Measurements from ENCODE around the gene PLCB2. TPM values are rescaled to one million over a fixed set of nuclear protein-coding genes. Genes with fewer than 3 reads are reported as not detected.

Gene PLCB2
- total and polyA plus RNA-seq, 2 donors, result 26.5 to 125 TPM

DNA sequence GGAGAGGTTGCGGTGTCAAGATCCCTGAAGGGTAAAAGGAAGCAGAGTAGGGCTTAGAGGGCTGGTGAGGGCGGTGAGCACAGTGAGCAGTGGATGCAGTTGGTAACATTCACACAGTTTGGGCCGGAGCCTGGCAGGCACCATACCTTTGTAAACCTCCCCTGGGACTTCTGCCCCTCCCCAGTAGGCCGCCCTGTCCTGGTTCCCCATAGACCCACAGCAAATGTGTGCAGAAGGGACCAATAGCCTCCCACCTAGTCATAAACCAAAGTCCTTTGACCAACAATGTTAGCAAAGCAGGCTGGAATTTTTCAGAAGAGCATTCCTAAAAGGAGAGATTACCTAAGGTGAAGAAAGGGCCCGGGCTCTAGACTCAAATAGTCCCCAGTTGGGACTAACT lies 41.4 kb upstream of the PLCB2 start:
- 99% methylated on average over 5 of the region's 5 CpGs for WGBS
- no peaks in the 10 kb centered on the region for H3K9me3 ChIP-seq (ENCODE audit: control insufficient read depth in 2 of 2, insufficient read depth in 1 of 2, low read length in 1 of 2)
- H3K4me1 ChIP-seq (ENCODE audit: control insufficient read depth in 2 of 2, insufficient read depth in 2 of 2, low read length in 2 of 2), result peaks cover 0 to 2% of the 10 kb centered on the region in 2 donors
- DNase-seq (ENCODE audit: low read depth in 6 of 9, low spot score in 9 of 9), result no peak
- H3K27ac ChIP-seq (ENCODE audit: low read depth in 1 of 2, low read length in 1 of 2), result no peak overlapping the region
- H3K36me3 ChIP-seq (ENCODE audit: control insufficient read depth in 2 of 2, insufficient read depth in 2 of 2, low read length in 1 of 2), result no peaks in the 10 kb centered on the region
- no peak overlapping the region for H3K4me3 ChIP-seq (ENCODE audit: low read length in 2 of 2)
- peaks cover 0 to 2% of the 10 kb centered on the region in 2 donors for H3K27me3 ChIP-seq (ENCODE audit: control insufficient read depth in 2 of 2, insufficient read depth in 1 of 2, low read length in 1 of 2)

DNA sequence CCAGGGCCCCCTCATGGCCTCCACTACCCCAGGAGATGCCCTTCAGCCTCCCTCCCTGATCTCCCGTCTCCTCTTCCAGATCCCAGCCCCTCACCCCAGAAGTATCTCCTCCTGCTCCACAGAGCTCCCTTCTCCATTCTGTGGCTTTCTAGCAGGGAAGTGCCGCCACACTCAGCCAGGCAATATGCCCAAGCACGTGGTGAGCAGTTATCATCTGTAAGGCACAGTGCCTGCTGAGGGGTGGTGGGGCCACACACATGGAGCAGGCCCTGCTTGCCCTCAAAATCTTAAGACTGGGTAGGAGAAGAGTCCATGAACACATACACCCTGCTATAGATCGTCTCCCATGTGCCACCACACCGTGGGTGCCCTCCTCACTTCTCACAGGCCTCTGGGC lies 40.7 kb upstream of the PLCB2 start:
- Histone ChIP-seq H3K4me3 (ENCODE audit: low read length in 2 of 2) (no peak overlapping the region), H3K36me3 (ENCODE audit: control insufficient read depth in 2 of 2, insufficient read depth in 2 of 2, low read length in 1 of 2) (no peaks in the 10 kb centered on the region), H3K27me3 (ENCODE audit: control insufficient read depth in 2 of 2, insufficient read depth in 1 of 2, low read length in 1 of 2) (no peaks in the 10 kb centered on the region), H3K4me1 (ENCODE audit: control insufficient read depth in 2 of 2, insufficient read depth in 2 of 2, low read length in 2 of 2) (no peaks in the 10 kb centered on the region), H3K27ac (ENCODE audit: low read depth in 1 of 2, low read length in 1 of 2) (no peak overlapping the region), H3K9me3 (ENCODE audit: control insufficient read depth in 2 of 2, insufficient read depth in 1 of 2, low read length in 1 of 2) (no peaks in the 10 kb centered on the region)
- 91% methylated on average over 5 of the region's 5 CpGs for WGBS
- DNase-seq (ENCODE audit: low read depth in 6 of 9, low spot score in 9 of 9), result no peak

DNA sequence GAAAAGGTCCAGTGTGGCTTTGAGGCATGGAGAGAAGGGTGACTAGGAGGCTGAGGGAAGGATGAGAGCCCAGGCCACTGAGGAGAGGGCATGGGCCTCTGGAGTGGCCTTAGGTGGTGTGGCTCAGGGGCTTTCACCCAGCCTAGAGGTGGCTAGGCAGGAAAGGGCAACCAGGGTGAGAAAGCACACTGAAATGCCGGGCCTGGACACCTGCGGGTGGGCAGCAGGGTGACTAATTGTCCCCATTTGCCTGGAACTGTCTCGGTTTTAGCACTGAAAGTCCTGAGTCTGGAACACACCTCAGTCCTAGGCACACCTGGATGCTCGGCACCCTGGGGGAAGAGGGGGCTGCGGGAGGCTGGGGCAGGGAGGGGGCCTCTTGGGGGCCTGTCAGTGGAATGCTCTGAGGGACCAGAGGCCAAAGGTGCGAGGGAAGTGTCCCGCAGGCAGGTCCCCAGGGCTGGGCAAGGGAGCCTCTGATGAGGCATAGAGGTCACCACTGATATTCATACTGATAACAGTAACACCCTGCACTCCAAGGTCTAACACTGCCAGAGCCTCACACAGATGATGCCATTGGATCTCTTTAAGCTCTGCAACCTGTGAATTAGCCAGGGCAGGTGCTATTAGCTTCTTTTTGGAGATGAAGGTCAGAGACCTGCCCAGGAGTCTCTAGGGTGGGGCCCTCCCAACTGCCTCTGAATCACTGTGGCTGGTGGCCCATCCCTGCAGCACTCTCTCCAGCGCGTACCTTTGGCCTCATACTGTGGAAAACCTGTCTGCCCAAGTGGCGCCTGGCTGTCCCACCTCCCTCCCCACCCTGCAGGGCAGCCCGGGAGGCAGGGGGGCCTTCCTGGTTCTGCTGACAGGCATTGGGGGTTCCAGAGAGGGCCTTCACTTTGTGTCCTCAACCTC lies 40.1 kb upstream of the PLCB2 start:
- WGBS, result 93% methylated on average over 11 of the region's 11 CpGs
- Histone ChIP-seq H3K9me3 (ENCODE audit: control insufficient read depth in 2 of 2, insufficient read depth in 1 of 2, low read length in 1 of 2) (no peaks in the 10 kb centered on the region), H3K27ac (ENCODE audit: low read depth in 1 of 2, low read length in 1 of 2) (no peak overlapping the region), H3K27me3 (ENCODE audit: control insufficient read depth in 2 of 2, insufficient read depth in 1 of 2, low read length in 1 of 2) (no peaks in the 10 kb centered on the region), H3K36me3 (ENCODE audit: control insufficient read depth in 2 of 2, insufficient read depth in 2 of 2, low read length in 1 of 2) (no peaks in the 10 kb centered on the region), H3K4me3 (ENCODE audit: low read length in 2 of 2) (no peak overlapping the region), H3K4me1 (ENCODE audit: control insufficient read depth in 2 of 2, insufficient read depth in 2 of 2, low read length in 2 of 2) (no peaks in the 10 kb centered on the region)
- no peak for DNase-seq (ENCODE audit: low read depth in 6 of 9, low spot score in 9 of 9)

DNA sequence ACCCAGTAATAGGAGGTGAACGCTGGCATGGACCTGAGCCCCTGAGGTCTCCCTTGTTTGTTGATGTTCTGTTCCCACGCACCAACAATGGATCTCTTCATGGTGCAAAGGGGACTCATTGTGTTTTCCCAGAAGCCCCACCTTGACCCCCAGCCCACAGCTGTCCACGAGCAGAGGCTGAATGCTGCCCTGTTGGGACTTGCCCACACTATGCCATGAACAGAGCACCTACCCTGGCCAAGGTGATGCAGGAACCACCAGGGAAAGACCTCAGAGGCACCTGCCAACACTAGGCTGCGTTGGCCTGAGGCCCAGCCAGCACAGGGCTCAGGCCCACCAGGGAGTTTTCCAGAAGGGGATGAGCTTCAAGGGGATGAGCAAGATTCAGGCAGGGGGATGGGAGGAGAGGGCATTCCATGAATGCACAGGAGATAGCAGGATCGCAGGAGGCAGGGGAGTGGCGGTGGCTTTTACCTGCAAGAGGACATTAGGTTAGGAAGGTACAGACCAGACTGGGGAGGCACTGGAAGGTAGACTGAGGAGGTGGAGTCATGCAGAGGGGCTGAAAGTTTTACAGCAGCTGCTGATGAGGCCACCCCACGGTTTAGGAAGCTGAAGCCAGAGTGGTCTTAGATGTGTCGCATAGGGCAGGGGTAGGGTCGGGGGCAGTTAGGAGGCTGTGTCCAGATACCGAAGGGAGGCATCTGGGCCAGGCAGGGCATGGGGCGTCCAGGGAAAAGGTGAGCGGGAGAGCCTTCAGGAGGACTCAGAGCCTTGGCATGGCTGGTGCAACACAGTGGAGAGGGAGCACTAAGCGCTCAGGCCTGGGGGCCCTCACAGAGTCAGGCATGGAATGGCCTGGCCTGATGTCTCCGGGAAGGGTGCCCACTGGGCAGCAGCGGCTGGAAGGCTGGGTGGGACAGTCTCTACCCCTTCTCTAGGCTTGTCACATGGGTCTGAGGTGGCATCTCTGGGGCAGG lies 39.1 kb upstream of the PLCB2 start:
- Histone ChIP-seq H3K4me3 (ENCODE audit: low read length in 2 of 2) (no peak overlapping the region), H3K9me3 (ENCODE audit: control insufficient read depth in 2 of 2, insufficient read depth in 1 of 2, low read length in 1 of 2) (no peaks in the 10 kb centered on the region), H3K27me3 (ENCODE audit: control insufficient read depth in 2 of 2, insufficient read depth in 1 of 2, low read length in 1 of 2) (no peaks in the 10 kb centered on the region), H3K36me3 (ENCODE audit: control insufficient read depth in 2 of 2, insufficient read depth in 2 of 2, low read length in 1 of 2) (no peaks in the 10 kb centered on the region), H3K4me1 (ENCODE audit: control insufficient read depth in 2 of 2, insufficient read depth in 2 of 2, low read length in 2 of 2) (no peaks in the 10 kb centered on the region), H3K27ac (ENCODE audit: low read depth in 1 of 2, low read length in 1 of 2) (no peak overlapping the region)
- DNase-seq (ENCODE audit: low read depth in 6 of 9, low spot score in 9 of 9), result no peak
- 96% methylated on average over 15 of the region's 15 CpGs for WGBS

DNA sequence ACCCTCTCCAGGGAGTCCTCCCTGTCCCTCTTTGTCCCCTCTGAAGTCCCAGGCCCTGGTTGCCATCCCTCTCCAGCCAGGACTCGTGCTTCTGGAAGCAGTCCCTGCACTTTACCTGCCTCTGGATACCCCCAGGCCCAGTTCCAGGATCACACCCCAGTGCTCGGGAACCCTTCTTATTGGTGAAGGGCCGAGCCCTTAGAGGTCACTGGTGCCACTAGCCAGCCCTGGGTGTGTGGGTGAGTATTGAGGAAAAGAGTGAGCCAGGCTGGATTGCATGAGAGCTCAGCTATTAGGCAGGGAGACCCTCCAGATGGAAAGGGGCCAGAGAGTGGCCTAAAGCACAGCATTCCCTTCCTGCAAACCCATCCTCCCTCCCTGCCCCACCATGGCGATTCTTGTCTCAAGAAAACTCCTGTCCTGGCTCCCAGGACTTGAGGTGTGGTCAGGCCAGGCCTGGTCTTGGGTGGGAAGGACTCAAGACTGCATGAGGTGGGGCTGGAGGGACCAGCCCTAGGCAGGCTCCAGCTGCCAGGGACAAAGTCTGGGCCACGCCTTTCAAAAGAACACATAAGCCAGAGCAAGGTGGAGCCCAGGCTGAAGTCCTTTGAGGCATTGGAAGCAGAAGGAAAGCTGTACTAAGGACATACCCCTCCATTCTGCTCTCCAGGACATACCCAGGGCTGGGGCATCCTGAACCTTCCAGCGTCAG lies 38.3 kb upstream of the PLCB2 start:
- DNase-seq (ENCODE audit: low read depth in 6 of 9, low spot score in 9 of 9), result no peak

DNA sequence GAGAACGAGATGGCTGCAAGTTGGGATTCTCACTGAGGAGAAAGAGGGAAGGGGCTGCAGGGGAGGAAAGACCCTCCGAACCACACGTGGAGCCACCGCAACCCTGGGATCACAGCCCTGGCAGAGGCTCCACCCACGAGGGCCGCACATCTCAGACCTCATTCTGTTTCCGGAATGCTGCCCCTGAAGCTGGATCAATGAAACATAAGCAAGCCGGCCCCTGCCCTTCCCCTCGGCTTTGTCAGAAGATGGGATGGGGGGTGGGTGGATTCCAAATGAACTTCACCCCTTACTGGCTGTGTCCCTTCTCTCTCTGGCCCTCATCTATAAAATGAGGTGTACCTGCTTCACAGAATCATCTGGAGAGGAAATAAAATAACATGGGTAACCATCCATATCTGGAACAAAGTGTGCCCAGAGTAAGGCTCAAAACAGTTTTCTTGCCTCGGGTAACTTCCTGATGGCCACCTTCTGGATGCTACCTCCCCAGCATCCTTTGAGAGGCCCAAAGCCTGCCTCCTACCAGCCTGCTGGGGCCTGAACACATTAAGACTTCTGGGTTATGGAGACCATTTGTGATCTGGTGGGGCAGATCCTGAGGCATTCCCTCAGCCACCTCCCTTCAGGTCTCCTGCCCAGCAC lies 37.6 kb upstream of the PLCB2 start:
- Histone ChIP-seq H3K4me1 (ENCODE audit: control insufficient read depth in 2 of 2, insufficient read depth in 2 of 2, low read length in 2 of 2) (peaks cover 0 to 3% of the 10 kb centered on the region in 2 donors), H3K36me3 (ENCODE audit: control insufficient read depth in 2 of 2, insufficient read depth in 2 of 2, low read length in 1 of 2) (no peaks in the 10 kb centered on the region), H3K27me3 (ENCODE audit: control insufficient read depth in 2 of 2, insufficient read depth in 1 of 2, low read length in 1 of 2) (no peaks in the 10 kb centered on the region), H3K27ac (ENCODE audit: low read depth in 1 of 2, low read length in 1 of 2) (no peak overlapping the region), H3K4me3 (ENCODE audit: low read length in 2 of 2) (no peak overlapping the region), H3K9me3 (ENCODE audit: control insufficient read depth in 2 of 2, insufficient read depth in 1 of 2, low read length in 1 of 2) (no peaks in the 10 kb centered on the region)
- WGBS, result 91% methylated on average over 10 of the region's 10 CpGs
- no peak for DNase-seq (ENCODE audit: low read depth in 6 of 9, low spot score in 9 of 9)

More for the DNA sequence above, 38.3 kb upstream of the PLCB2 start:
- H3K4me3 ChIP-seq (ENCODE audit: low read length in 2 of 2), result no peak overlapping the region
- no peaks in the 10 kb centered on the region for H3K27me3 ChIP-seq (ENCODE audit: control insufficient read depth in 2 of 2, insufficient read depth in 1 of 2, low read length in 1 of 2)
- H3K4me1 ChIP-seq (ENCODE audit: control insufficient read depth in 2 of 2, insufficient read depth in 2 of 2, low read length in 2 of 2), result no peaks in the 10 kb centered on the region
- whole genome bisulfite sequencing, result 97% methylated on average over 6 of the region's 6 CpGs
- no peaks in the 10 kb centered on the region for H3K36me3 ChIP-seq (ENCODE audit: control insufficient read depth in 2 of 2, insufficient read depth in 2 of 2, low read length in 1 of 2)
- no peak overlapping the region for H3K27ac ChIP-seq (ENCODE audit: low read depth in 1 of 2, low read length in 1 of 2)
- H3K9me3 ChIP-seq (ENCODE audit: control insufficient read depth in 2 of 2, insufficient read depth in 1 of 2, low read length in 1 of 2), result no peaks in the 10 kb centered on the region

DNA sequence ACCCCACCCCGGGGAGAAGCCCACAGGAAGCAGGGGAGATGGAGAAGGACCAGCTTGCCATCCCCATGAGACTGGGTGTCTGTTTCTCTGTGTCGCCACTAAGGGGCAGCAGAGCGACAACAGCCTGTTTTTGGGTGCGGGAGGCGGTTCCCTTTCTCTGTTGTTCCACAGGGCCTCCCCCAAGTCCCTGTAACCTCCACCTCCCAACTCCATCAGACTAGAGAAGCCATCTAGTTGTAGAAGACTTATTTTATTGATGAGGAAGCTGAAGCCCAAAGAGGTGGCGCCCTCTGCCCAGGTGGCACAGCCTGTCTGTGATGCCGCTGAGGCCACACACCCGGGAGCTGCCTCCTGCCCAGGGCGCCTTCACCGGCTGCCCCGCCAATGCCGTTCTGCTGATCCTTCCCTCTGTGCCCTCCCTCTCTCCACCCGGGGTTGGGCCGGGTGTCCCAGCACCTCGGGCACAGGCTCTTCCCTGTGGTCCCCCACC lies 36.9 kb upstream of the PLCB2 start:
- no peaks in the 10 kb centered on the region for H3K9me3 ChIP-seq (ENCODE audit: control insufficient read depth in 2 of 2, insufficient read depth in 1 of 2, low read length in 1 of 2)
- H3K27ac ChIP-seq (ENCODE audit: low read depth in 1 of 2, low read length in 1 of 2), result no peak overlapping the region
- H3K27me3 ChIP-seq (ENCODE audit: control insufficient read depth in 2 of 2, insufficient read depth in 1 of 2, low read length in 1 of 2), result no peaks in the 10 kb centered on the region
- no peak overlapping the region for H3K4me3 ChIP-seq (ENCODE audit: low read length in 2 of 2)
- H3K36me3 ChIP-seq (ENCODE audit: control insufficient read depth in 2 of 2, insufficient read depth in 2 of 2, low read length in 1 of 2), result no peaks in the 10 kb centered on the region
- WGBS, result 45% methylated on average over 15 of the region's 15 CpGs
- peak in 2 of 9 donors; percentile 67 to 75 for DNase-seq (ENCODE audit: low read depth in 6 of 9, low spot score in 9 of 9)
- H3K4me1 ChIP-seq (ENCODE audit: control insufficient read depth in 2 of 2, insufficient read depth in 2 of 2, low read length in 2 of 2), result peaks cover 0 to 4% of the 10 kb centered on the region in 2 donors

DNA sequence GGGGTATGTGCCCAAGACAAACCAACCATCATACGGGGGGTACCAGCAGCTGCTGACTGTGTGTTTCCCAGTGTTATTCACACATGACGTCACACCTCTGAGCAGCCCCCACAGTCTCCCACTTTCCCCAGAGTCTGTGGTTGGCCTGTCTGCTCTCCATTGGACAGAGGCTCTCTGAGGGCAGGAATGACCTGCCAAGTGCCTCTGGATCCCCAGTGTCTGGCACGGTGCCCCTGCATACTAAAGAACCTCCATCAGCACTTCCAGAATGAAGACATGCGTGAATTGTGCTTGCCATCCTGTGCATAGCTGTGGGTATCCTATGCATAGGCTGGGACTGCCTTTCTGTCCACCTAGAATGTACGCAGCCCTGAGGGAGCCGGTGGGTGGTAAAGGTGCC lies 36.5 kb upstream of the PLCB2 start:
- Histone ChIP-seq H3K36me3 (ENCODE audit: control insufficient read depth in 2 of 2, insufficient read depth in 2 of 2, low read length in 1 of 2) (no peaks in the 10 kb centered on the region), H3K9me3 (ENCODE audit: control insufficient read depth in 2 of 2, insufficient read depth in 1 of 2, low read length in 1 of 2) (no peaks in the 10 kb centered on the region), H3K27me3 (ENCODE audit: control insufficient read depth in 2 of 2, insufficient read depth in 1 of 2, low read length in 1 of 2) (no peaks in the 10 kb centered on the region), H3K27ac (ENCODE audit: low read depth in 1 of 2, low read length in 1 of 2) (no peak overlapping the region), H3K4me3 (ENCODE audit: low read length in 2 of 2) (no peak overlapping the region), H3K4me1 (ENCODE audit: control insufficient read depth in 2 of 2, insufficient read depth in 2 of 2, low read length in 2 of 2) (peaks cover 0 to 4% of the 10 kb centered on the region in 2 donors)
- no peak for DNase-seq (ENCODE audit: low read depth in 6 of 9, low spot score in 9 of 9)
- 53% methylated on average over 6 of the region's 6 CpGs for WGBS

All from thymus (tissue), 11 donors.